ENCODE results near the gene STXBP4.

STXBP4 gene

GRCh38 chr17:55190748-55191147 lies 222.2 kb downstream of the STXBP4 start:
- Mint-ChIP-seq H3K4me1 (no peaks in the 10 kb centered on the region), H3K27ac (no peak overlapping the region), H3K4me3 (no peak overlapping the region), H3K27me3 (no peaks in the 10 kb centered on the region), H3K9me3 (no peaks in the 10 kb centered on the region)
- ATAC-seq (no peak), DNase-seq (no peak)

GRCh38 chr17:55198690-55199370 lies 230.3 kb downstream of the STXBP4 start:
- Mint-ChIP-seq H3K4me3 (no peak overlapping the region), H3K27ac (no peak overlapping the region), H3K9me3 (peaks cover 0 to 3% of the 10 kb centered on the region in 2 donors), H3K4me1 (no peaks in the 10 kb centered on the region), H3K27me3 (peaks cover 20% of the 10 kb centered on the region)
- ATAC-seq (no peak), DNase-seq (no peak)

GRCh38 chr17:55200904-55201303 lies 232.3 kb downstream of the STXBP4 start:
- Mint-ChIP-seq H3K27me3 (peaks cover 19% of the 10 kb centered on the region), H3K4me1 (no peaks in the 10 kb centered on the region)

GRCh38 chr17:55201308-55201932 lies 232.9 kb downstream of the STXBP4 start:
- no peak overlapping the region for H3K4me3 Mint-ChIP-seq
- peaks cover 7 to 10% of the 10 kb centered on the region in 2 donors for H3K9me3 Mint-ChIP-seq
- H3K4me1 Mint-ChIP-seq: no peaks in the 10 kb centered on the region
- H3K27ac Mint-ChIP-seq: no peak overlapping the region
- ATAC-seq (no peak), DNase-seq (no peak)
- peaks cover 13% of the 10 kb centered on the region for H3K27me3 Mint-ChIP-seq

More at GRCh38 chr17:55200904-55201303, 232.3 kb downstream of the STXBP4 start:
- DNase-seq: no peak
- Mint-ChIP-seq H3K4me3 (no peak overlapping the region), H3K27ac (no peak overlapping the region), H3K9me3 (peaks cover 7 to 10% of the 10 kb centered on the region in 2 donors)
- no peak for ATAC-seq

- H3K27ac Mint-ChIP-seq: no peak overlapping the region
- no peak overlapping the region for H3K4me3 Mint-ChIP-seq
- H3K9me3 Mint-ChIP-seq: peaks cover 7 to 10% of the 10 kb centered on the region in 2 donors
- no peak for DNase-seq
- no peaks in the 10 kb centered on the region for H3K27me3 Mint-ChIP-seq
- H3K4me1 Mint-ChIP-seq: no peaks in the 10 kb centered on the region
- no peak for ATAC-seq
Observed at GRCh38 chr17:55202896-55203295, 234.3 kb downstream of the STXBP4 start.

GRCh38 chr17:55208078-55208812 lies 239.7 kb downstream of the STXBP4 start:
- ATAC-seq (no peak), DNase-seq (no peak)
- Mint-ChIP-seq H3K27me3 (no peaks in the 10 kb centered on the region), H3K27ac (no peak overlapping the region), H3K4me1 (no peaks in the 10 kb centered on the region), H3K9me3 (peaks cover 7 to 10% of the 10 kb centered on the region in 2 donors), H3K4me3 (no peak overlapping the region)

GRCh38 chr17:55210292-55210691 lies 241.7 kb downstream of the STXBP4 start:
- no peaks in the 10 kb centered on the region for H3K4me1 Mint-ChIP-seq
- no peak overlapping the region for H3K27ac Mint-ChIP-seq
- DNase-seq: no peak

GRCh38 chr17:55212880-55213279 lies 244.3 kb downstream of the STXBP4 start:
- Mint-ChIP-seq H3K4me1 (no peaks in the 10 kb centered on the region), H3K9me3 (no peaks in the 10 kb centered on the region), H3K4me3 (no peak overlapping the region), H3K27me3 (peaks cover 8% of the 10 kb centered on the region), H3K27ac (no peak overlapping the region)
- DNase-seq (no peak), ATAC-seq (no peak)

More at GRCh38 chr17:55210292-55210691, 241.7 kb downstream of the STXBP4 start:
- Mint-ChIP-seq H3K9me3 (no peaks in the 10 kb centered on the region), H3K4me3 (no peak overlapping the region), H3K27me3 (no peaks in the 10 kb centered on the region)
- ATAC-seq: no peak

GRCh38 chr17:55215711-55216110 lies 247.1 kb downstream of the STXBP4 start:
- H3K27ac Mint-ChIP-seq: no peak overlapping the region
- no peaks in the 10 kb centered on the region for H3K9me3 Mint-ChIP-seq

GRCh38 chr17:55216888-55217287 lies 248.3 kb downstream of the STXBP4 start:
- Mint-ChIP-seq H3K27ac (no peak overlapping the region), H3K4me1 (no peaks in the 10 kb centered on the region), H3K9me3 (no peaks in the 10 kb centered on the region), H3K27me3 (peaks cover 16% of the 10 kb centered on the region), H3K4me3 (no peak overlapping the region)
- ATAC-seq: no peak
- no peak for DNase-seq

More at GRCh38 chr17:55215711-55216110, 247.1 kb downstream of the STXBP4 start:
- Mint-ChIP-seq H3K27me3 (peaks cover 16% of the 10 kb centered on the region), H3K4me1 (no peaks in the 10 kb centered on the region), H3K4me3 (no peak overlapping the region)
- ATAC-seq (no peak), DNase-seq (no peak)

GRCh38 chr17:55219459-55219858 lies 250.9 kb downstream of the STXBP4 start:
- Mint-ChIP-seq H3K4me3 (no peak overlapping the region), H3K27me3 (peaks cover 26% of the 10 kb centered on the region), H3K27ac (no peak overlapping the region), H3K4me1 (no peaks in the 10 kb centered on the region), H3K9me3 (no peaks in the 10 kb centered on the region)
- ATAC-seq: no peak
- no peak for DNase-seq

GRCh38 chr17:55219934-55220333 lies 251.4 kb downstream of the STXBP4 start:
- no peaks in the 10 kb centered on the region for H3K4me1 Mint-ChIP-seq
- H3K4me3 Mint-ChIP-seq: no peak overlapping the region
- no peak for DNase-seq
- H3K9me3 Mint-ChIP-seq: no peaks in the 10 kb centered on the region
- H3K27me3 Mint-ChIP-seq: peaks cover 26% of the 10 kb centered on the region
- no peak for ATAC-seq
- no peak overlapping the region for H3K27ac Mint-ChIP-seq

Measured in stimulated activated naive CD8-positive, alpha-beta T cell treated with anti-CD3 and anti-CD28 coated beads, Interleukin-15, amount 100 ng/mL, for 72 hours (primary cell).